Activated gamma-delta T cell treated with anti-CD3 and anti-CD28 coated beads, Interleukin-2, amount 50 U/mL, for 16 hours (primary cell): Measurements from ENCODE around the gene KBTBD13.
"Not testable (repeated sequence)": the region's sequence is repeated elsewhere in the genome, so short reads cannot be mapped to it uniquely, and the experiment has no call there.

ENCODE experiments used
- DNase-seq: peaks from one replicate; pipeline ENCODE4 v3.0.0-alpha.2; 2020; ENCODE audit warnings: low read depth

The KBTBD13 gene

DNA sequence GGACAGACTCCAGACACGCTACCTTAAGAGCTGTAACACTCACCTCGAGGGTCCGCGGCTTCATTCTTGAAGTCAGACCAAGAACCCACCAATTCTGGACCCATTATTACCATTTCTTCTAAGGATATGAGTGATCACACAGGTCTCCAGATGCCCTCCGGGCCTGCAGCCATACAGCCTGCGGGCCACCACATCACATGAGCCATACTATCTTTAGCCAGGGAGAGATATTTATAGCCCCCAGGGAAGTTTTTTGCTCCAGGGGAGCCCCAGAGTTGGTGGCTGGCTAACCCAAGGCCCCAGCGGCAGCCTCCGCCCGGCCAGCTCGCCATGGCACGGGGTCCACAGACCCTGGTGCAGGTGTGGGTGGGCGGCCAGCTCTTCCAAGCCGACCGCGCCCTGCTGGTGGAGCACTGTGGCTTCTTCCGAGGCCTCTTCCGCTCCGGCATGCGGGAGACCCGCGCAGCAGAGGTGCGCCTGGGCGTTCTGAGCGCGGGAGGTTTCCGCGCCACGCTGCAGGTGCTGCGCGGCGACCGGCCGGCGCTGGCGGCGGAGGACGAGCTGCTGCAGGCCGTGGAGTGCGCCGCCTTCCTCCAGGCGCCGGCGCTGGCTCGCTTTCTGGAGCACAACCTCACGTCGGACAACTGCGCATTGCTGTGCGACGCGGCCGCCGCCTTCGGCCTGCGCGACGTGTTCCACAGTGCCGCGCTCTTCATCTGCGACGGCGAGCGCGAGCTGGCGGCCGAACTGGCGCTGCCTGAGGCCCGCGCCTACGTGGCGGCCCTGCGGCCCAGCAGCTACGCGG, at the start of gene KBTBD13:
Gene KBTBD13, plus strand, starts transcription at position 261 of the 805 bp plus-strand sequence. Its CDS starts 70 bp downstream, at position 331.
- DNase-seq = no peak

DNA sequence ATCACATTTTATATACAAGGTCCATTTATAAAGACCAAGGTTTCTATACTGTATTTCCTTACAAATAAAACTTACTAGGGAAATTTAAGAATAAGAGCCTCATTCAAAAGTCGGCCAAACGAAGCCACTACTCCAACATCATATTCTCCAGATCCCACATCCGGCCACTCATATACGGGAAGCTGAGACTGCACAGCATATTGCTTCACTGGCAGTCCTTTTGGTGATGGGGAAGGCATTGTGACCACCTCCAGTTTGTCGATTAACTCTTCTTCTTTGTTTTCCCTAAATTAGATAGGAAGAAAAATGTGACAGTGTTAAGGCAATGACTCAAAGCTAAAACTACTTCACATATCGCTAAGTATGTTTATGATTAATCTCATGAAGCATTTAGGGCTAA, 49.8 kb upstream of the KBTBD13 start:
- DNase-seq = no peak

DNA sequence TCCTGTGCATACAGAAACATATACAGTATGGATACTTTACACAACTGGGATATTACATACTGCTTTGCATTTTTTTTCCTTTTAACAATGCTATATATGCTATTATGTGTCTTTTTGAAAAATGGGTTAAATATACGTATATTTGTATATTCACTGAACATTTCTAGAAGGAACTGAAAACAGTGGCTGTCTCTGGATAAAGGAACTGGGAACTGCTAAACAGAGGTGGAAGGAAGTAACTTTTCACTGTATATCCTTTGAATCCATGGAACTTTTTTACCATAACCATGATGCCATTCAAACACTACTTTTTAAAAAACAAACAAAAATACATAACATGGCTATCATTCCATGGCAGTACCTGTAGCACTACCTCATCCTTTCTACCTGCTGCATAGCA, 49.0 kb upstream of the KBTBD13 start:
- DNase-seq = no peak

DNA sequence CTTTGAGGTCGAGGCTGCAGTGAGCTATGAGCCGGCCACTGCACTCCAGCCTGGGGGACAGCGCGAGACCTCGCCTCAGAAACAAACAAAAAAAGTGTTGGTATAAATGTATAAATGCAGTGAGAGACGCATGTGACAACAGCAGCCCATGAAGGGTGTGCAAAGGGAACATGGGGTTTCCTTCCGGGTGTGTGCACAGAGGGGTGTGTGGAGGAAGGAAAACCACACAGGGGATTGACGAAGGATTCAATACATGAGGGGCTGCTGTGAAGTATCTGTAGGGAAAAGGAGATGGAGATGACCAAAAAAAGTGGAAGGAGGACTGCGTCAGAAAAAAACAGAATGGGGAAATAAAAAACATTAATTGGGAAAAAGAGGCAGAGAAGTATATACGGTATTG, 48.2 kb upstream of the KBTBD13 start:
- no peak for DNase-seq

DNA sequence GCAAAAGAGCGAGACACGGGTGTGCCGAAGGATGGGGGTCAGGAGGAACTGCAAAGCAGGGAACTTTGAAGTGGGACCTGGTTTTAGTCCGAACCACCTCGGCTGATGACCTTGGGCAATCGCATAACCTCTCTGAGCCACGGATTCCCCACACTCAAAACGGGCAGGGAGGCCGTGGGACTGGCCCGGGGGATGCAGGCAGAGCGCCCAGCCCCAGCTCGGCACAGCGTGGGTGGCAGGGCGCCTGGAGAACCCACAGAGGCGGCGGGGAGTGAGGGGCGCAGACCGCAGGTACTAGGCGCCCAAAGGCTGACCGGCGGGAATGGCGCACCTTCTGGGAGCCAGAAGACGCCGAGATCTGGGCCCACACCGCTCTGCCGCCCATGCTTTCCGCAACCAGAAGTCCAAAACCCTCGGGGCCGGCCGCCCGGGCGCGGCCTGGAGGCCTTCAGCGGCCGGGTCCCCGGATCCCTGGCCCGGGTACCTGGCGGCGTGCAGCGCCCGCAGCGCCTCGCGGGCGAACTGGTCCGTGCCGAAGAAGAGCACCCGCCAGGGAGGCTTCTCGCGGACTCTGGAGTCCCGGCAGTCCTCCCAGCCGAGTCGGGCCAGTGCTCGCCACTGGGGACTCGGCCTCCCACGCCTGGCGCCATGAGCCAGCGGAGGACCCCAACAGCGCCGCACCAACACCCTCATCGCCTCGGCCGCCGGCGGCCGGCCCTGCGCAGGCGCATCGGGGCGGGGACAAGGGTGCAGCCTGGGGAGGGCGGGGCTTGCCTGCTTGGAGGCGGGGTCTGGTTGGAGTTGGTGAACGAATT, 47.4 kb upstream of the KBTBD13 start, which contains the start of gene MTFMT:
Gene MTFMT, minus strand, starts transcription at position 719 of the 815 bp plus-strand sequence. Its CDS starts 26 bp downstream, at position 693.
- peak; percentile 91 for DNase-seq

DNA sequence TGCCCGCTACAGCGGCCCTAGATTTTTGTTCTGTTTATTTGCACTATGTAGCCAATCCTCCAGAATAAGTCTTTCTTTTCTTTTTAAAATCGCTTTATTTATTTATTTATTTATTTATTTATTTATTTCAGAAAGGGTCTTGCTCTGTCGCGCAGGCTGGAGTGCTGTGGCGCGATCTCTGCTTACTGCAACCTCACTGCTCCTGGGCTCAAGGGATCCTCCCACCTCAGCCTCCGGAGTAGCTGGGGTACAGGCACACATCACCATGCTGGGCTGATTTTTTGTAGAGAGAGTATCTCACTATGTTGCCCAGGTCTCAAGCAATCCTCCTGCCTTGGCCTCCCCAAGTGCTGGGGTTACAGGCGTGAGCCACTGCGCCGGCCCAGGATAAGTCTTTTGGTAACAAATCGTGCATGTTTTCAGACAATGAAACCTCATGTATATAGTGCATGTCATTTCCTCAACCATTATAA, 46.8 kb upstream of the KBTBD13 start:
- DNase-seq = no peak

DNA sequence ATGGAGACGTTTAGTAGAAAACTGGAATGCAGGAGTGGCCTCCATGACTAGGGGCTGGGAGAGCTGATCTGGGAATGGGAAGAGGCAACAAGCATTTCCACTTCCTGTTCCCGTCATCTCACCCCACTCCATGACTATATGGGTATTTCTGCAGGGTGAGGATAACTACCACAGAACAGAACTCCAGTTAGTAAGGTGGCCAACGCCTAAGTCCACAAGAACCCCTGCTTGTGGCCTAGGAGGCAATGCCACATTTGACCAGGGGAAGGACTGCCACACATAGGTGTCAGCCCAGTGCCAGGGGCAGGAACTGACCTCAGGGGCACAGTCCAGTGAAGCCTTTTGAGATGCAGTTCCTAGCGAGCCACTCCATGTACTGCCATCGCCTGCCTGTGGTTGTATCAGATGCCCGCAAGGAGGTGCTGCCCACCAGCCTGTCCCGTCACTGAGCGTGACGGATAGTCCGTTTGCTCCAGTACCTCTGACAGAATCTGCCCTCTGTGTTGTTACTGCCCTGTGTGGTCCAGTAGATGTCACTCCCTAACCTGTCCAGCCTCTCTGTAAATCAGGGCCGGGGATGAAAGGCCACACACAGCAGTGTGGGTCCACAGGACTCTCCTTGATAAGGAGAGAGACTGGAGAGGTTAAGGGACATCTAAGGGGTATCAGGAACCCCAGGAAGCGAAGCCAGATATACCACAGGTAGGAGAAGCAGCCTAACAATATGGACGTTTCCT, 43.6 kb upstream of the KBTBD13 start:
- peak; percentile 17 for DNase-seq

DNA sequence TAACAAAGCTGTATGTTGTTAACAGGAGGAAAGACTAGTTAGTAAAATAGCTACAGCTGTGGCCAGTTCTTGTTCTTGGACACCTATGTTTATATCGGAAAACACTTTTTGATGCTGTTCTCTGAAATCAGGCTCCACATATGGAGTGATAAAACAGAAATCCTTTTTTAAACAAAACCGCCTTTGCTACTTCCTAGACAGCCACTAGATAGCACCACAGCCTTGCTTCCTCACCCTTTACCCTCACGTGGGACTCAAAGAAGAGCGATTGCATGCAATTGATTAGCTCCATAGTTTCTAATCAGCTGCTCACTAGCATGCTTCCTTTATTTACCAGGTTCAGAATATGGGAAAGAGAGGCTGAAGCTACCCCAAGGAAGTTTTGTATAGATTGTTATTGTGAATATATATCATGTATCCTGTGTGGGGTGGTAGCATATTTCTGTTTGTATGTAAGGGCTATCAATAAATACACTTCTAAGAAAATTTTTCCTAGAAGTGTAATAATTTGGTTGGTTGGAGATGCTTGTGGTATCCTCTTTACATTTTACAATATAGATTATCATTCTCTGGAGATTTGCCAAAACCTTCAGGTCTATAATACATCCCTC, 42.8 kb upstream of the KBTBD13 start:
- no peak for DNase-seq

DNA sequence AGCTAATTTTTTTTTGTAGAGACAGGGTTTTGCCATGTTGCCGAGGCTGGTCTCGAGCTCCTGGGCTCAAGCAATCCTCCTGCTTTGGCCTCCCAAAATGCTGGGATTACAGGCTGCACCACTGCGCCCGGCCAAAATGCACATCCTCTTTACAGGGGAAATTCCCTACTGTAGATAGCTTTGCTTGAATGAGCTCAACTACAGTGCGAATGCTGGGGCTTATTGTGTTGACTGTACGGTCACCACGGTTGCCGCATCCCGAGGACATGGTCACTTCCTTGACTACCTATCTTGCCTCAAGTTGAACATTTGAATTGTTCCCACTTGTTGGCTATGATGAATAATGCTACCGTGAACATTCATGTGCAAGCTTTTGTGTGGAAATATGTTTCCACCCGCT, 41.8 kb upstream of the KBTBD13 start:
- DNase-seq = no peak

DNA sequence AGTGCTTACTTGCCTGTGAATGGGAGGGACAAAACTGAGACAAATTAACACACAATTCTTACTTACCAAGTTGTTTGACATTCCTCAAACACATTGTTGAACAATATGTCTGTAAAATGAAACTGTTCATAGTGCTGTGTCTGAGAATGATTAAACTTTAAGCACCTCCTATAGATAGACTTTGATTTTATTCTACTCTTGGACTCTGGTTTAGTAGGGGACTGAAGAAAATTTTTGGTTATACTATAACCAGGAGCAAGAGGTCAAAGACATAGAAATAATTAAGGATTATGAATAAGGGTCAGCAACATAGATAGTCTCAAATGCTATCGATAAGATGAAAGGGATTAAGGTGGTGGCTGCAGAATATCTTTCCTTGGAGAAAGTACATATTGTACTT, 39.2 kb upstream of the KBTBD13 start:
- DNase-seq = no peak

DNA sequence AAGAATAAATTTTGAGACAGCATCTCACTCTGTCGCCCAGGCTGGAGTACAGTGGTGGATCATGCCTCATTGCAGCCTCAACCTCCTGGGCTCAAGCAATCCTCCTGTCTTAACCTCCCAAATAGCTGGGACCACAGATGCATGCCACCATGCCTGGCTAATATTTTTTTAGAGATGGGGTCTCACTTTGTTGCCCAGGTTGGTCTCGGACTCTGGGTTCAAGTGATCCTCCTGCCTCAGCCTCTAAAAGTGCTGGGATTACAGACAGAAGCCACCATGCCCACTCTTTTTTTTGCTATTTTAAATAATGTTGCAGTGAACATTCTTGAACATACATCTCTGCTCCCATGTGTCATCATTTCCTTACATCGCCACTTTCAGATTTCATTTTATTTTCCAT, 38.1 kb upstream of the KBTBD13 start:
- no peak for DNase-seq

DNA sequence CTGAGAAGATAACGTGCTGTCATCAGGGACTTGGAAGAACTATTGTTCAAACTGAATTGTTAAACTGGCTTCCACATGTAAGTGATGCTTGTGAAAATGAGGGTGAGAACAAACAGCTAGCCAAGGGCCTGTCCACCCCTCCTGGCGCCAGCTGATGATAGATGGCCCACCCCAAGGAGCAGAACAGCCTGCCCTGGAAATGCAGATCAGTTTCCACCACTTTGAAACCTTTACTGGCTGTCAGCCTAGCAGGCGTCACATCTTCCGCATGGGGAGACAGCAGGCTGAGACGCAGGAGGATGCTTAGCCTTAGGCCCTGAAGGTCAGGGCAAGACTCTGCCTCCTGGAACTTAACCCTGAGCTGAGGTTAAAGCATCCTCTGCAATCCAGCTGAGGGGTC, 37.7 kb upstream of the KBTBD13 start:
- DNase-seq = no peak

DNA sequence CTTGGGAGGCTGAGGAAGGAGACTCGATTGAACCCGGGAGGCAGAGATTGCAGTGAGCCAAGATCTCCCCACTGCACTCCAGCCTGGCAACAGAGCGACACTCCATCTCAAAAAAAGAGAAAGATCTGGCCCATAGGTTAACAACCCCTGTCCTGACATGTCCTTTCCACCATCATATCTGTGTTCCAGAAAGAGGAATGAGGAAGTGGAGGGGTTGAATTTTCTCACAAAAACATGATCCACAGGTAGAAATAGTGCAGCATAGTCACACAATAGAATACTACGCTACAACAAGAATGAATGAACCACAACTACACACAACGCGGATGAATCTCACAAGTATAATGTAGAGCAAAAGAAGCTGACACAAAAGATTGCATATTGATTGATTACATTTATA, 36.1 kb upstream of the KBTBD13 start:
- DNase-seq = no peak

DNA sequence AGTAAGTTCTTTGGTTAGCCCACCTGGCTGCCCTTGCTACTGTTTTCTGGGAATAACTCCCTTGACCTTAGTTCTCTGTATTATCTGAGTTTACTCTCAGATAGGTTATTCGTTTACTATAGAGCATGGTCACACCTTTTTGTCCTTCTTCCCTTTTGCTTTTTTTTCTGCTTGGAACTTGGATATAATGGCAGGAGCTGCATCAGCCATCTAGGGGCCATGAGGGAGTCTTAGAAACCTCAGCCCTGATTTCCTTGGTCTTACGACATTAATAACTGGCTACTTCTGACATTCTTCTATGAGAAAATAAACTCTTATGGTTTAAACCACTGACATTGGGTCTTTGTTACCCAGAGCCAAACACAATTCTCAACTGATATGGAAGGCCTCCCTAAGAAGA, 34.8 kb upstream of the KBTBD13 start:
- no peak for DNase-seq

DNA sequence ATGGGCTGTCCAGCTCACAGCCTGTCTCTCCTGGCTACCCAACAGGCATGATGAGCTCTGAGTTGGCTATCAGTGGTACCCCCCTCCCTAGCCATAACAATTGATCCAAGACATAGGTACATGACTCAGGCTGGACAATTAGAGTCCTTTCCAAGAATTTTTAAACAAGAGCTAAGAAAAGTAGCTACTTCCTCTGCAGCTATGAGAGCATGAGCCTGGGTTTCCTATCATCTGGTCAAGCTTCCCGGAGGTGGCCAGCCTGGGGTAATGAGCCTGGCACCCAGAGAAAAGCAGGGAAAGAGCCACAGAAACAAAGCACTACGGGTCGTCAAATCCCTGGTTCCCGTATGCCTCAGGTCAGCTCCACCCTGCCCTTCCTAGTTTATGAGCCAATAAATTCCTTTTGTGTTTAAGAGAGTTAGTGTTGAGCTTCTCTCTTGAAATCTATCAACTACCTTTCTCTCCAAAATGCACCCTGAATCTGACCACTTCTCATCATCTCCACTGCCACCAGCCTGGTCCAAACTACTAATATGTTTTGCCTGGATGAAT, 33.7 kb upstream of the KBTBD13 start:
- no peak for DNase-seq

DNA sequence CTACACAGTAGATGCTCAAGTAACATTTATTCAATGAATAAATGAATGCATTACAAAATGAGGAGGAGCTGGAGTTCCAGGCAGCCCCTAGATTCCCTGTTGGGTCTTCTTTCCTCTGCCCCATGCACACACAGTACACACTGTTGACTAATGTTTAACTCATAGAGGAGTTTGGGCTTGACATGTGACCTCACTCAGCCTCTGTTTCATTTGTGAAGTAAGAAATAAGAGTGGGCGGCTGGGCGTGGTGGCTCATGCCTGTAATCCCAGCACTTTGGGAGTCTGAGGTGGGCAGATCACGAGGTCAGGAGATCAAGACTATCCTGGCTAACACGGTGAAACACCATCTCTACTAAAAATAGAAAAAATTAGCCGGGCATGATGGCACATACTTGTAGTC, 32.3 kb upstream of the KBTBD13 start:
- not testable (repeated sequence) for DNase-seq

DNA sequence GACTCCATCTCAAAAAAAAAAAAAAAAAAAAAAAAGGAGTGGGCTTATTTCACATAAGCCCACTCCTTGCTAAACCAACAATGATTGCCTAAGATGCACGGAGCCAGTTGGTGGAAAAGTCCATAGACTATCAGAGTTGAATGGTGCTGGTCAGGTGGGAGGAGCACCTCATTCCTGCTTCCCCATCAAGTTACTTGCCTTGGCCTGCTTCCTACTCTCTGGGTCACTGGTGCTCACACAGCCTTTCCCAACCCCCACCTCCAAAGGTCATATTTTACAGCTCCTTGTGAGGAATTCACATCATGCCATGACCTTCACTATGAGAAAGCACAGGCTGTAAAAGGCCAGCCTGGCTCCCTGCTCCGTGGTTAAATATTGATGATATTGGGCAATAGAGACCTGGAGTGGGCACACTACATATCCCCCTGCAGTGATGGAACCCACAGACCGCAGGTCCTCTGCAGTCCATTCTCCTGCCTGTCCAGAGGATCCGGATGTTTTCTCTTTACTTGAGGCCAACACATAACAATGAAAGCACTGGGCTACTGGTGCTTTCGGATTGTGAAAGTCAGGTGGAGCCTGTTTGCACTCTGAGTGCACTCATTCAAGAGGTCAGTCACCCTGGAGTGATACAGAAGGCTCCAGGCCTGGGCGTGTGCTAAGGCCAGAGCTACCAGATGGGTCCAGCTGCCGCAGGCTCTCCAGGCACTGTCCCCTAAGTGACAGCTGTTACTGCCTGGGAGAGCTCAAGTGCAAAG, 31.6 kb upstream of the KBTBD13 start, which contains the start of gene SLC51B:
Gene SLC51B, plus strand, starts transcription at position 664 of the 758 bp plus-strand sequence. CDS start 4,618 bp downstream, outside the sequence.
- no peak for DNase-seq

DNA sequence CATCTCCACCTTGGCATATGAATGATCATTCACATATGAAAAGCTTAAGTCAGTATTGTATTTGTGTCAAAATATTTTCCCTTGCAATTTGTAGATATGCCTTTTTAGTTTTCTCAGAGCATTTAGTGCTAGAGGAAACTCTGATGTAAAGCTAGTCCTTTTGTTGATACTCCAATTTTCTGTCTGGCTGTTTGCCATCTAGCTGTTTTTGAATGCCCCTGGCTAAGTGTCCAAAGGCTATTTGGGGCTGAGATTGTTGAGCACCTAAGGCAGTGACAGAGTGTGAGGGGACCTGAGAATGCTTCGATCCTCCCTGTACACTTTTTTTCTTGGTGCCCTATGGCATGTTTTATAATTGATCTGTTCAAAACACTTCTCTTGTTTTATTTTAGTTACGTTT, 28.3 kb upstream of the KBTBD13 start:
- no peak for DNase-seq

DNA sequence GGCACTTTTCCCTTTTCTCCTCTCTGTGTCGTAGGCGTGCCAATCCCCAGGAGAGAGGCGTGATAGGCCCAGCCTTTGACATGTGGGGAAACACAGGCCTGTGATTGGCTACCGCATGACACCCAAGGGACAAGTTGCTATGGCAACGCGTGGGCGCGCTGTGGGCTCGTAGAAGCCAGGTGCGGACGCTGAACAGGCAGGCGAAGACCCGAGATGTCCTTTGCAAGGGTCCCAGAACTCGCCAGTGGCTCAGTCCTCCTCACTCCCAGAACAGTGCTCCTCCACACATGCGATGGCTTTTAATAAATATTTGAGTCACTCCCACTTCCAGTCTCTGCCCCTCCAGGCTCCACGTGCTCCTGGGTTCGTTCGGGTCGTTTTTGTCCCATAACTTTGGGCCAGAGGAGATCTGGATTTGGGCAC, 27.1 kb upstream of the KBTBD13 start:
- DNase-seq = peak; percentile 80

DNA sequence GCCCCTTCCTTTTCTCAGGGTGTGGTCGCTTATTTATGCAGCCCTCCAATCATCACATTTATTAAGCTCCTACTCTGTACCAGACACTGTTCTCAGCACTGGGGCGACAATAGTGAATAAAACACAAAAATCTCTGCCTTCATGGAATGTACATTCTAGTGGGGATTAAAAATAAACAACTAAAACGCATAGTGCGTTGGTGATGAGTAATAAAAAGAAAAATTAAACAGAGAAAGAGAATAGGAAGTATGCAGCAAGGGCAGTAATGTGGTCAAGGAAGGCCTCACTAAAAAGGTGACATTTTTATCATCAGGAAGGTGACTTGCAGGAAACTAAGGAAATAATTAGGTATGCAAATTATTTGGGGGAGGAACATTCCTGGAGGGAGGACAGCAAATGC, 26.3 kb upstream of the KBTBD13 start:
- DNase-seq = no peak

DNA sequence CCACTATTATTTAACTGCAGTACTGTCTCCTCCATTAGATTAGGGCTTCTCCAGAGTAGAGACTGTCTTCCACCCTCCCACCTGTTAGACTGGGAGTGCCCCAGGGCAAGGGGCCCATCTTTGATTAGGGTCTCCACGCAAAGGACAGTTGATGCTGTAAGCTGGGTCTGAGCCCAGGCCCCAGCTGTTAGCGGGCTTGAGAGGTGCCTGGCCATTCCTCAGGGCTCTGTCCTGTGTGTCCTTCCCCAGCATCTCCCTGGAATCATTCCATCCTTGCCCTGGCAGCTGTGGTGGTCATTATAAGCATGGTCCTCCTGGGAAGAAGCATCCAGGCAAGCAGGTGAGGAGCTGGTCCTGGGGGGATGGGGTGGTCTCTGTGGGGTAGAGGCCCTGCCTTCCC, 25.3 kb upstream of the KBTBD13 start:
- no peak for DNase-seq
